HUES6 (cell line): ENCODE measurements around the gene NLRP6.
A peak's percentile ranks its signal among the peaks of the same experiment; 100 is the strongest.
"Not testable (repeated sequence)": the region's sequence is repeated elsewhere in the genome, so short reads cannot be mapped to it uniquely, and the experiment has no call there.

Experiments
- H3K27ac ChIP-seq: 2 replicates; pipeline ENCODE4 v1.7.0; 2013; ENCODE audit warnings: low read depth, mild to moderate bottlenecking, low read length, inconsistent platforms
- H3K27me3 ChIP-seq: 2 replicates; pipeline ENCODE4 v1.6.1; 2013; ENCODE audit warnings: low read length; ENCODE audit not compliant: control insufficient read depth, insufficient read depth
- H3K36me3 ChIP-seq: 2 replicates; pipeline ENCODE4 v1.6.1; 2013; ENCODE audit warnings: low read length; ENCODE audit not compliant: control insufficient read depth, insufficient read depth
- H3K4me1 ChIP-seq: 2 replicates; pipeline ENCODE4 v1.6.1; 2013; ENCODE audit warnings: low read length; ENCODE audit not compliant: control insufficient read depth, insufficient read depth
- H3K4me3 ChIP-seq: 2 replicates; pipeline ENCODE4 v1.5.1; 2013; ENCODE audit warnings: low read depth, low read length
- H3K9ac ChIP-seq: one replicate; pipeline ENCODE4 v1.6.1; 2013; ENCODE audit warnings: mild to moderate bottlenecking, low read length
- H3K9me3 ChIP-seq: 2 replicates; pipeline ENCODE4 v1.6.1; 2013; ENCODE audit warnings: low read depth, low read length; ENCODE audit not compliant: control insufficient read depth, insufficient read depth

Gene NLRP6

GRCh38 chr11:282630-283360 lies 4.6 kb downstream of the NLRP6 start:
- peaks cover 66% of the 10 kb centered on the region for H3K27me3 ChIP-seq

GRCh38 chr11:283405-284104 lies 5.3 kb downstream of the NLRP6 start:
- no peaks in the 10 kb centered on the region for H3K9me3 ChIP-seq
- H3K27me3 ChIP-seq, result peaks cover 66% of the 10 kb centered on the region
- H3K9ac ChIP-seq, result no peak overlapping the region
- peaks cover 21% of the 10 kb centered on the region for H3K4me1 ChIP-seq
- no peak overlapping the region for H3K27ac ChIP-seq
- H3K36me3 ChIP-seq, result no peaks in the 10 kb centered on the region
- H3K4me3 ChIP-seq, result no peak overlapping the region

More at GRCh38 chr11:282630-283360, 4.6 kb downstream of the NLRP6 start:
- Histone ChIP-seq H3K9me3 (no peaks in the 10 kb centered on the region), H3K27ac (no peak overlapping the region), H3K9ac (no peak overlapping the region), H3K4me3 (no peak overlapping the region), H3K36me3 (no peaks in the 10 kb centered on the region), H3K4me1 (peaks cover 15% of the 10 kb centered on the region)

GRCh38 chr11:284105-285020 lies 6.2 kb downstream of the NLRP6 start:
- H3K9me3 ChIP-seq, result no peaks in the 10 kb centered on the region
- no peak overlapping the region for H3K9ac ChIP-seq
- no peak overlapping the region for H3K27ac ChIP-seq
- no peak overlapping the region for H3K4me3 ChIP-seq
- H3K27me3 ChIP-seq, result peaks cover 58% of the 10 kb centered on the region
- no peaks in the 10 kb centered on the region for H3K36me3 ChIP-seq
- H3K4me1 ChIP-seq, result peaks cover 22% of the 10 kb centered on the region

- peaks cover 49% of the 10 kb centered on the region for H3K27me3 ChIP-seq
- H3K9ac ChIP-seq, result no peak overlapping the region
- peaks cover 31% of the 10 kb centered on the region for H3K4me1 ChIP-seq
- H3K27ac ChIP-seq, result no peak overlapping the region
- H3K36me3 ChIP-seq, result no peaks in the 10 kb centered on the region
- no peak overlapping the region for H3K4me3 ChIP-seq
- no peaks in the 10 kb centered on the region for H3K9me3 ChIP-seq
Measured at GRCh38 chr11:285021-285893, 7.0 kb downstream of the NLRP6 start.

GRCh38 chr11:285894-286220 lies 7.7 kb downstream of the NLRP6 start:
- Histone ChIP-seq H3K27ac (no peak overlapping the region), H3K27me3 (peaks cover 43% of the 10 kb centered on the region), H3K4me1 (peaks cover 37% of the 10 kb centered on the region), H3K9me3 (no peaks in the 10 kb centered on the region), H3K9ac (no peak overlapping the region), H3K4me3 (no peak overlapping the region), H3K36me3 (no peaks in the 10 kb centered on the region)

- H3K4me1 ChIP-seq, result peaks cover 46% of the 10 kb centered on the region
- not testable (repeated sequence) for H3K9me3 ChIP-seq, H3K27ac ChIP-seq, H3K4me3 ChIP-seq, H3K9ac ChIP-seq, H3K36me3 ChIP-seq
- peaks cover 30% of the 10 kb centered on the region for H3K27me3 ChIP-seq
Measured at GRCh38 chr11:286977-287820, 9.0 kb downstream of the NLRP6 start.

GRCh38 chr11:287821-288477 lies 9.7 kb downstream of the NLRP6 start:
- no peak overlapping the region for H3K9ac ChIP-seq
- peaks cover 6% of the 10 kb centered on the region for H3K36me3 ChIP-seq
- H3K27me3 ChIP-seq, result peaks cover 22% of the 10 kb centered on the region
- H3K4me1 ChIP-seq, result peaks cover 46% of the 10 kb centered on the region
- no peak overlapping the region for H3K27ac ChIP-seq
- H3K9me3 ChIP-seq, result no peaks in the 10 kb centered on the region
- peak overlapping the region; percentile 64 for H3K4me3 ChIP-seq

GRCh38 chr11:288478-289397 lies 10.5 kb downstream of the NLRP6 start, which contains the start of gene PGGHG:
PGGHG (plus strand) TSS chr11:289126; CDS start chr11:289817, 691 bp downstream.
- Histone ChIP-seq H3K27ac (no peak within 1 kb of the TSS), H3K27me3 (peaks cover 21% of the 10 kb centered on the region), H3K9ac (peak within 1 kb of the TSS; percentile 36)

GRCh38 chr11:289398-289711 lies 11.1 kb downstream of the NLRP6 start:
- peaks cover 20% of the 10 kb centered on the region for H3K36me3 ChIP-seq
- no peak overlapping the region for H3K27ac ChIP-seq
- no peak overlapping the region for H3K9ac ChIP-seq
- peaks cover 40% of the 10 kb centered on the region for H3K4me1 ChIP-seq
- H3K27me3 ChIP-seq, result peaks cover 21% of the 10 kb centered on the region
- H3K9me3 ChIP-seq, result no peaks in the 10 kb centered on the region
- H3K4me3 ChIP-seq, result peak overlapping the region; percentile 43

More at GRCh38 chr11:288478-289397, 10.5 kb downstream of the NLRP6 start, which contains the start of gene PGGHG:
- Histone ChIP-seq H3K4me1 (peaks cover 46% of the 10 kb centered on the region), H3K4me3 (peak within 1 kb of the TSS; percentile 64), H3K36me3 (peaks cover 14% of the 10 kb centered on the region), H3K9me3 (no peaks in the 10 kb centered on the region)
